ENCODE measurements around the gene CCR7. TPM values are rescaled to one million over a fixed set of nuclear protein-coding genes. Genes with fewer than 3 reads are reported as not detected.

The CCR7 gene
- total and polyA plus RNA-seq, 2 of the 13 experiments (the other 11 are each of a cell fraction or from before 2014, with no cell fraction given), result 0.04 to 0.53 TPM

DNA sequence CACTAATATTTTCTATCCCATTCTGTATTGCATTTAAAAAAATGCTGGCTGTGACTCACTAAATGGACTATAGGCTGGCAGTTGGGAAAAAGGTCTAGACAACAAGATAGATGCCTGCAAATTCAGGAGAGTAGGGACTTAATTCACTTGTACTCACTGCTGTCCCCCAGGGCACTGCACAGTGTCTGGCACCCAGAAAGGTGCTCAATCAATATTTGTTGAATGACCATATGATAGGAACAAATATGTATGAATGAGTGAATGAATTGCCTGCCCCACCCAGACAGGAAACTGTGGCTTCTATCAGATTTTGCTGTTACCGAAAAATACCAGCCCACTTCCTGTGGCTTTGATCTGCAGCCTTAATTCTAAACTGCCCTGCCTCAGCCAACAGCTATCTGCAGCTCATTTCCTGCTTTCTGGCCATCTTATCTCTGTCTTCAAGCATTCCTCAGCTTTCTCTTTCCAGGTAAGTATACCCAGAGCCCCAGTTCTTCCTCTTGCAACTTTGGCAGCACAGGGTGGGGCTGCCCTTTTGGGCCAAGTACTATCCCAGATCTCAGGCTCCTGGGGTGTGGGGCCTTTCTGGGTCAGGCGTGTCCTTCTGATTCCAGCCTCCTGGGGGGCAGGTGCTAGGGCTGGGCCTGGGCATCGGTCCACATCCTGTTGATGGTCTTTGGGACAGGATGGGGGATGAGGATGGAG, 48.5 kb downstream of the CCR7 start (continued):
- peak; percentile 67; the same call in 1 of the 2 replicates for TF ChIP-seq CBFB (CRISPR knock-in tag; IDR thresholded peaks at IDR 0.05)
- TF ChIP-seq ZNF720 (CRISPR knock-in tag; IDR thresholded peaks at IDR 0.05), result no peak
- no peak for TF ChIP-seq SRY (CRISPR knock-in tag; IDR thresholded peaks at IDR 0.05)
- no peak for TF ChIP-seq TFDP2 (CRISPR knock-in tag; IDR thresholded peaks at IDR 0.05)
- peak; percentile 65; the same call in 1 of the 2 replicates for TF ChIP-seq RARA (CRISPR knock-in tag; IDR thresholded peaks at IDR 0.05)
- no peak for TF ChIP-seq ZNF629 (CRISPR knock-in tag; conservative IDR thresholded peaks at IDR 0.05)
- no peak for TF ChIP-seq FLYWCH1 (CRISPR knock-in tag; IDR thresholded peaks at IDR 0.05)
- TF ChIP-seq MAF1 (CRISPR knock-in tag; IDR thresholded peaks at IDR 0.05; ENCODE audit: borderline replicate concordance), result no peak
- no peak for TF ChIP-seq PHF20 (CRISPR knock-in tag; IDR thresholded peaks at IDR 0.05)
- no peak for TF ChIP-seq ATF7-NPFF (CRISPR knock-in tag; IDR thresholded peaks at IDR 0.05; ENCODE audit: low read depth)
- TF ChIP-seq, protein P1, sequence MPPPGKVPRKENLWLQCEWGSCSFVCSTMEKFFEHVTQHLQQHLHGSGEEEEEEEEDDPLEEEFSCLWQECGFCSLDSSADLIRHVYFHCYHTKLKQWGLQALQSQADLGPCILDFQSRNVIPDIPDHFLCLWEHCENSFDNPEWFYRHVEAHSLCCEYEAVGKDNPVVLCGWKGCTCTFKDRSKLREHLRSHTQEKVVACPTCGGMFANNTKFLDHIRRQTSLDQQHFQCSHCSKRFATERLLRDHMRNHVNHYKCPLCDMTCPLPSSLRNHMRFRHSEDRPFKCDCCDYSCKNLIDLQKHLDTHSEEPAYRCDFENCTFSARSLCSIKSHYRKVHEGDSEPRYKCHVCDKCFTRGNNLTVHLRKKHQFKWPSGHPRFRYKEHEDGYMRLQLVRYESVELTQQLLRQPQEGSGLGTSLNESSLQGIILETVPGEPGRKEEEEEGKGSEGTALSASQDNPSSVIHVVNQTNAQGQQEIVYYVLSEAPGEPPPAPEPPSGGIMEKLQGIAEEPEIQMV (CRISPR knock-in tag; IDR thresholded peaks at IDR 0.05; ENCODE audit: low read depth), result no peak
- no peak for TF ChIP-seq SOX6 (IDR thresholded peaks at IDR 0.05)
- 0 out of 2 replicates have a peak, but pooled peaks have one; percentile 28 for TF ChIP-seq SOX6 (CRISPR knock-in tag; IDR thresholded peaks at IDR 0.05)
- no peak for TF ChIP-seq ZBTB25 (CRISPR knock-in tag; IDR thresholded peaks at IDR 0.05)
- TF ChIP-seq ZBTB44 (CRISPR knock-in tag; IDR thresholded peaks at IDR 0.05), result no peak
- no peak for TF ChIP-seq ZNF773 (CRISPR knock-in tag; IDR thresholded peaks at IDR 0.05; ENCODE audit: borderline replicate concordance)
- TF ChIP-seq ZNF792 (CRISPR knock-in tag; IDR thresholded peaks at IDR 0.05), result peak; percentile 78
- no peak for TF ChIP-seq FOXA1 (IDR thresholded peaks at IDR 0.05)
- peak; percentile 89 for TF ChIP-seq FOXA1 (CRISPR knock-in tag; IDR thresholded peaks at IDR 0.05)
- TF ChIP-seq, protein P2, sequence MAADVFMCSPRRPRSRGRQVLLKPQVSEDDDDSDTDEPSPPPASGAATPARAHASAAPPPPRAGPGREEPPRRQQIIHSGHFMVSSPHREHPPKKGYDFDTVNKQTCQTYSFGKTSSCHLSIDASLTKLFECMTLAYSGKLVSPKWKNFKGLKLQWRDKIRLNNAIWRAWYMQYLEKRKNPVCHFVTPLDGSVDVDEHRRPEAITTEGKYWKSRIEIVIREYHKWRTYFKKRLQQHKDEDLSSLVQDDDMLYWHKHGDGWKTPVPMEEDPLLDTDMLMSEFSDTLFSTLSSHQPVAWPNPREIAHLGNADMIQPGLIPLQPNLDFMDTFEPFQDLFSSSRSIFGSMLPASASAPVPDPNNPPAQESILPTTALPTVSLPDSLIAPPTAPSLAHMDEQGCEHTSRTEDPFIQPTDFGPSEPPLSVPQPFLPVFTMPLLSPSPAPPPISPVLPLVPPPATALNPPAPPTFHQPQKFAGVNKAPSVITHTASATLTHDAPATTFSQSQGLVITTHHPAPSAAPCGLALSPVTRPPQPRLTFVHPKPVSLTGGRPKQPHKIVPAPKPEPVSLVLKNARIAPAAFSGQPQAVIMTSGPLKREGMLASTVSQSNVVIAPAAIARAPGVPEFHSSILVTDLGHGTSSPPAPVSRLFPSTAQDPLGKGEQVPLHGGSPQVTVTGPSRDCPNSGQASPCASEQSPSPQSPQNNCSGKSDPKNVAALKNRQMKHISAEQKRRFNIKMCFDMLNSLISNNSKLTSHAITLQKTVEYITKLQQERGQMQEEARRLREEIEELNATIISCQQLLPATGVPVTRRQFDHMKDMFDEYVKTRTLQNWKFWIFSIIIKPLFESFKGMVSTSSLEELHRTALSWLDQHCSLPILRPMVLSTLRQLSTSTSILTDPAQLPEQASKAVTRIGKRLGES (CRISPR knock-in tag; IDR thresholded peaks at IDR 0.05; ENCODE audit: borderline replicate concordance), result no peak
- TF ChIP-seq CHCHD3 (CRISPR knock-in tag; IDR thresholded peaks at IDR 0.05), result no peak
- no peak for TF ChIP-seq TEAD2 (CRISPR knock-in tag; IDR thresholded peaks at IDR 0.05)
- TF ChIP-seq NFRKB (IDR thresholded peaks at IDR 0.05), result no peak
- no peak for TF ChIP-seq ZNF549 (CRISPR knock-in tag; IDR thresholded peaks at IDR 0.05)
- TF ChIP-seq HDAC2 (CRISPR knock-in tag; IDR thresholded peaks at IDR 0.05), result peak; percentile 58
